ENCODE measurements around the gene GOLGA3.
"Not testable (repeated sequence)": the region's sequence is repeated elsewhere in the genome, so short reads cannot be mapped to it uniquely, and the experiment has no call there.

Gene GOLGA3

DNA sequence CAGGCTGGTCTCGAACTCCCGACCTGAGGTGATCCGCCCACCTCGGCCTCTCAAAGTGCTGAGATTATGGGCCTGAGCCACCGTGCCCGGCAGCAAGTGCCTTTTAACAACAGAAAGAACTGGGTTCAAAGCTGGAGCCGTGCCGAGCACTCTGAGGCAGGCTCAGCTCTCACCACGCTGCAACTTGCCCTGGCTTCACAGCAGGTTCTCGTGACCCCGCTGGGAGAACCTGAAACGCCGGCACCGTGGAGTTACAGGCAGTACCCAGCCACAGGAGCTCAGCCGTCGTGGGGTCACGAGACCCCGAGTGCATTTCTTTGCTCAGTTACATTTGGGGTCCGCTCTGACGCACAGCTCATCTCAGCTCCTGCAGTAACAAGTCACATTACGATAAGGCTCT lies 14.4 kb downstream of the GOLGA3 start:
- no peak for DNase-seq

DNA sequence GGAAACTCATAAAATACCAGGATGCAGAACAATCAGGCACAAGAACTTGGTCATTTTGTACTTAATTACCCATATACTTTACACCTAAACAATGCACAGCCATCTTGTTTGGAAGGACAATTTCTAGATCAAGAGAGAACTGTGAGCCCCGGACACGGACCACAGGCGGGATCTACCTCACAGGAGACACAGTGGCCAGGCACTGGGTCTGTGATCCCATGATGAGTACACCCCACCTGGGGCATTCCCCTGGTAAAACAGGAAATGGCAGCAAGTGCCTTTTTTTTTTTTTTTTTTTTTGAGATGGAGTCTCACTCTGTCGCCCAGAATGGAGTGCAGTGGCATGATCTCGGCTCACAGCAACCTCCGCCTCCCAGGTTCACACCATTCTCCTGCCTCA lies 15.2 kb downstream of the GOLGA3 start:
- no peak for DNase-seq

DNA sequence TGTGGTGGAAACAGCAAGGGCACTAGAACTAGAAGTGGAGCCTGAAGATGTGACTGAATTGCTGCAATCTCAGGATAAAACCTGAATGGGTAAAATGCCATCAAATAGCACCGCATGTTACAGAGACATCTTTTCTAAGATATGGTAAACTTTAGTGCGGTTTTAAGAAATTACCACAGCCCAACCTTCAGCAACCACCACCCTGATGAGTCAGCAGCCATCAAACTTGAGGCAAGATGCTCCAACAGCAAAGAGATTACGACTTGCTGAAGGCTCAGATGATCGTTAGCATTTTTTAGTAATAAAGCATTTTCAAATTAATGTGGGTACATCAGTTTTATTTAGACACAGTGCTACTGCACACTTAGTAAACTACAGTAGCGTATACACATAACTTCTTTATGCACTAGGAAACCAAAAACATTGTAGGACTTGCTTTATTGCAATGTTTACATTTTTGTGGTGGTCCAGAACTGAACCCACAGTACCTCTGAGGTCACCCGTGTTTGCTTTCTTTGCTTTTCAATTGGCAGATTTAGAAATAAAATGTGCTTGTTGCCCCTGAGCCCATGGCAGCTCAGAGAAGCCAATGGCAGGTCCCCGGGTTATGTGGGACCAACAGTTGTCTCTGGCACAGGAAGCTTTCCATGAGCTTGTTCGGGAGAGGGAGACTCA lies 15.9 kb downstream of the GOLGA3 start:
- no peak for DNase-seq

DNA sequence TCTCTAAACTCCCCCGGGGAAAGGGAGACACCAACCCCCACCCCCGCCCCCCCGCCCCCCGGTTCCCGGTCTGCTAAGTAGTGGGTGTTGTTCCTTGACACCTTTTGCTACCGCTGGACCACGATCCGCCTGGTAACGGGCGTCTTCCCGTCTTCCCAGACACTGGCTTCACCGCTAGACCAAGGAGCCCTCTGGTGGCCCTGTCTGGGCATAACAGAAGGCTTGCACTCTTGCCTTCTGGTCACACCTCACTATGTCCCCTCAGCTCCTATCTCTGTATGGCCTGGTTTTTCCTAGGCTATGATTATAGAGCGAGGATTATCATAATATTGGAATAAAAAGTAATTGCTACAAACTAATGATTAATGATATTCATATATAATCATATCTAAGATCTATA lies 19.3 kb downstream of the GOLGA3 start:
- DNase-seq, result not testable (repeated sequence)

DNA sequence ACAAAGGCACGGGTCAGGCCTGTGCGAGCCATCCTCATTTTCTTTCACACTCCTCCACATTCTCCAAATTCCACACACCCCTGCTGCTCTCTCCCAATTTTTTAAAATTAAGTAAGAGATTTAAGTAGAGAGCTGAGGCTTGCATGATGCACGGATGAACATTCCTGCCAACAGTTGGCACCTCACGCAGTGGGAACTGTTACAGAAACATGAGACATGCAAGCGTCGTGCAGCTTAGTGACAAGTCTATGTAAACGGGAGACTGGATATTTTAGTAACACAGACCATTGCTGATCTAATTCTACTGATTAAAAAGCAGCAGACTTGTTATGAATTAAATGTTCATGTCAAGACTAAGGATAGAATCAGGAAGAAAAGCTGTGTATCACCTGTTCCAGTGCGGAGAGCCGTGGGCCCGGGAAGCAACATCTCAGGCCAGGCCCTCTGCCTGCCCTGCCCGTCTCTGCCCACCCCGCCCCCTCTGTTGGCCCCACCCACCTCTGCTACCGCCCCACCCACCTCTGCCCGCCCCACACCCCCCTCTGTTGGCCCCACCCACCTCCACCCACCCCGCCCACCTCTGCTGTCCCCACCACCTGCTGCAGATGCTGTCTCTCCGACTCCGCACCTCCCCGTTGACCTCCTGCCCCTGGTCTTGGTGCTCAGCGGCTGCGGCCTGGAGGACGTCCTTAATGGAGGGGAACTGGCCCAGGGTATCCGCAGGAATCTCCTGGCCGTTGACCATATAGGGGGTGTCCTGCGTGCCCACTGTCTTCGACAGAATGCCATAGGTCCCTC lies 21.2 kb downstream of the GOLGA3 start:
- DNase-seq, result no peak

DNA sequence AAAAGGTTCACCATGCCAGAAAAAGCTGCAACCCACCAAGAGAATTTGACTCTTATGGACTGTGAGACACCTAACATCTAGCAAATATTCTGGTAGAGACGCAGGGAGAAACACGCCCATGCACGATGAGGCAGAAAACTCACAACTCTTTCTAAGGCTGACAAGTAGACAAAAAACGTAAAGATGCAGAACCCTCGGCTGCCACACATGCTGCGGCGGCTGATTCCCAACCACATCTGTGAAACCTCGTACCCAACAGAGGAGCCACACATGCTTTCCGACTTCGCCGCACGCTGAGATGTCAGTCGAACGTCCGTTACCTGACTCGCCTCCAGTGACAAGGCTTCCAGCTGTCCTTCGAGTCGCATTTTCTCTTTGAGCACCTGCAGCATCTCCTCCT lies 21.8 kb downstream of the GOLGA3 start:
- no peak for DNase-seq

DNA sequence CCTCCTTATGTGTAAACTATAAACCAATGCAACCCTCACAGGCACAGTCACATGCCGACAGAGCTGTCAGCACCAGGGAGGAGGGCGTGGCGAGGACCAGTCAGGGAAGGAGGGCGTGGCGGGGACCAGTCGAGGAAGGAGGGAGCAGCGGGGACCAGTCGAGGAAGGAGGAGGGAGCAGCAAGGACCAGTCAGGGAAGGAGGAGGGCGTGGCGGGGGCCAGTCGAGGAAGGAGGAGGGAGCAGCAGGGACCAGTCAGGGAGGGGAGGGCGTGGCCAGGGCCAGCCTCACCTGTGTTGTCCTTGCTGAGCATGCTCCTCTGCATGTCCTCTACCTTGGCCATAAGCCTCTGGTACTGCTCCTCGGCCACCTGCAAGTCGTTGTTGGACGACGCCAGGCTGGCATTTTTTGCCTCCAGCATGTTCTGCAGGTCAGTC lies 24.2 kb downstream of the GOLGA3 start:
- DNase-seq, result no peak

DNA sequence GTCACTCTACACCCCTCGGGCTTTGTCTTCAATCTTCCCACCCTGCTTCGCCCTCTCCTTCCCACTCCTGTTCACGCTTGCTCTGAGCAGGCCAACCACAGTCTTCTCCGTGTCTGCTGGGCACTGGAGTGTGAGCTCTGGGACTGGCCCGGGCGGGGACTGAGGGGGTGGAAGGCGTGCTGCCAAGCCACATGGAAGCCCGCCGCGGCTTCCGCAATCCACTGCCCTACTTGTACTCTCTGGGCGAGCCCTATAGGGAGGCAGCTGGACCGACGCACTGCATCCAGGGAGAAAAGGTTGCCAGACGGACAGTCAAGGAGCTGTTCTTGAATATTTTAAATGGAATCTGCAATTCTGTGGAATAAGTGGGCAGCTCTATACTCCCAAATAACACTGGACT lies 24.8 kb downstream of the GOLGA3 start:
- DNase-seq, result no peak

DNA sequence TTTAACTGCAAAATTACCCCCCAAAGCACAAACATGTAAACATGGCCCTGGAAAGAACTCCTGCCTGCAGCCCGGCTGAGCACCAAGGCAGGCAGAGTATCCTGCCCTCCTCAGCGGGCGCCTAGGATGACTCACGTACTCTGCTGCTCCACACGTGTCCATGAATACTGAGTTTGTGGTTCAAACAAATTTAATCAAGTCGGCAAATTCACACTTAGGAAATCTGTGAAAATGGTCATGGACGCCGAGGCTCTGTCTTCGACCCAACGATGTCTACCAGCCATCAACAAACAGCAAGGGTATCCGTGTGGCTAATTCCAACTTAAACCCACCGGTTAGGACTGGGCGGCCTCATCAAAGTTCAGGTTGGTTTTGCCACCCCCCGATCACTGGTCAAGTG lies 25.5 kb downstream of the GOLGA3 start:
- no peak for DNase-seq

DNA sequence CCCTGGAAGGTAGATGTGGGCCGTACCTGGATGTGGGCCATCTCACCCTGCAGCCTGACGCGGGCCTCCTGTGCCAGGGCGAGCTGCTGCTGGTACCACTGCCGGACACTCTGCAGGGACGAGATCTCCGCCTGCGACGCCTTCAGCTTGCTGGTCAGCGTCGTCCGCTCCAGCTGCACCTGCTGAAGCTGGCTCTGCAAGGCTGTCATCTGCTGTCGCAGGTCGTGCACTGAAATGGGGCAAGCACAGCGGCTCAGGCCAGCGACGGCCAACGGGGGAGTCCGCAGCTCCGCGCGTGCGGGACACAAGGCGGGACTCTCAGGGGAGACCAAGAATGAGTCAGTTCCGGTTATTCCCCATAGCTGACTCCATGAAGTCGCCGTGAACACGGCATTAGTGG lies 26.9 kb downstream of the GOLGA3 start:
- DNase-seq, result no peak

DNA sequence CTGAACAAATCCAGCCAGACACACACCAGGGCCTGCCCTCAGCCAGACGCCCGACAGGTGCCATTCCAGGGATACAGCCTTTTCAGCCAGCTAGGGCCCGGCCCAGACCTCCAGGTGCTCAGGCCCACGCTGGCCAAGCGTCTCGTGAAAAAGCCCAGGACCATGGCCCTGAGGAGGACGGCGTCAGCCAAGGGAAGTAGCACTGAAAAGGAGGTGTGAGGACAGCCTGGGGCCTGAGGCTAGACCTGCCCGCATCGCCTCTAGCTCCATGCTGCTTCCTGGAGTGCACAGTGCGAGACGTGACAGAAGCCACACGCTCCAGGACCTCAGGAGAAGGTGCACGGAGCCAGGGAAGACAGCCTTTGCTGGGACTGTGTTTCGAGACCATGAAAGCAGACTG lies 29.8 kb downstream of the GOLGA3 start:
- no peak for DNase-seq

DNA sequence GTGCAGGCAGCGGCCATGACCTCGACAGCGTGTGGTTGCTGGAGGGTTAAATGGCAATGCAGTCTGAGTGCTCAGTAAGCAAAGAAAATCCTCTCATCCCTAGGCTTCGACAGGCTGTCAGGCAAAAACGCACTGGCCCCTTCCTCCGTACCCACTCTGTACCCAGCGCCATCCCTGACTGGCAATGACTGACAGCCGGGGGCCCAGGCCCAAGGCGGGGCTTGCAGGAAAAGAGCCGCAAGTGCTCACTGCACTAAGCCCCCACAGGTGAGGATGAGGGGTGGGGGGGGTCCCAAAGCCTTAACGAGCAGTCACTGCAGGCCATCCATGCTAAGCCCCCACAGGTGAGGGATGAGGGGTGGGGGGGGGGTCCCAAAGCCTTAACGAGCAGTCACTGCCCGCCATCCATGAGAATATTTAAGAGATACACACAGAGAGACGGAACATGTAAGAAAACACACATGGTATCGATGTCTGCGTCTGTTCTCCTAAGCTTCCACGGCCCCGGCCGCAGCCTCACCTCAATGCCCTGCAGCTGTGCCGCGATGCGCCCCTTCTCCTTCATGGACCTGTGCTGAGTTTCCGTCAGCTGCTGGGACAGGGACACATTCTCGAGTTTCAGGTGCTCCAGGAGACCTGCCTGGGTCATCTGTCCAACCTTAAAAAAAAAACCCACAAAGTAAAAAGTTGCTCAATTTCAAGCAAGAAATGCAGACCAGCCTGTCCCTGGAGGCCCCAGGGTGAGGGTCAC lies 30.7 kb downstream of the GOLGA3 start:
- DNase-seq, result no peak

DNA sequence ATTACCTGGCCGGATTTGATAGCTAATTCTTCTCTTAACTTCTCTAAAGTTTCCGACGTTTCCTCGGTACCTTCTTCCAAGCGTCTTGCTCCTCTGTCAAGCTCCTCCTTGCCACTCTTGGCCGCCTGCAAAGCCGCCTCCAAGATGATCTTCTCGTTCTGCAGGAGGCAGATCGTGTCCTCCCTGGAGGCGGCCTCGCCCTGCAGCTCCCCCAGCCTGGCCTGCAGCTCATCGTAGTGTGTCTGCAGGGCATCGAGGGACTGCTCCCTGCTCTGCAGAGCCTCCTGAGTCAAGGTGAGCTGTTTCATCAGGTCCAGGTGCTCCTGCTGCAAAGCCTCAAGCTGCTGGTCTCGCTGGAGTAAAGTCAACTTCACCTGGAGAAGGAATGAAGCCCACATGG lies 32.8 kb downstream of the GOLGA3 start:
- no peak for DNase-seq

DNA sequence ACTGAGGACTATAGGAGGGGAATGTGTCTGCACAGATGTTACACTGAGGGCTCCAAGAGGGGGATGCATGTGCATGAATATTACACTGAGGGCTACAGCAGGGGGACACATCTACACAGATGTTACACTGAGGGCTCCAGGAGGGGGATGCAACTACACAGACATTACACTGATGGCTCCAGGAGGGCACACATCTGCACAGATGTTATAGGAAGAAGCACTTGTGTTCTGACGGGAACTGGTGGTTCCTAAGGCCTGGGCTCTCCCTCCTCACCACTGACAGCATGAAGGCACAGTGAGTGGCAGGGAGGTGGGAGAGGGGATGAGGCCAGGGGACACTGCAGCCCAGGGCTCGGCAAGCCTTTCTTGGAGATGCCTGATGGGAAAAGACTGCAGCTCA lies 36.7 kb downstream of the GOLGA3 start:
- DNase-seq, result not testable (repeated sequence)

DNA sequence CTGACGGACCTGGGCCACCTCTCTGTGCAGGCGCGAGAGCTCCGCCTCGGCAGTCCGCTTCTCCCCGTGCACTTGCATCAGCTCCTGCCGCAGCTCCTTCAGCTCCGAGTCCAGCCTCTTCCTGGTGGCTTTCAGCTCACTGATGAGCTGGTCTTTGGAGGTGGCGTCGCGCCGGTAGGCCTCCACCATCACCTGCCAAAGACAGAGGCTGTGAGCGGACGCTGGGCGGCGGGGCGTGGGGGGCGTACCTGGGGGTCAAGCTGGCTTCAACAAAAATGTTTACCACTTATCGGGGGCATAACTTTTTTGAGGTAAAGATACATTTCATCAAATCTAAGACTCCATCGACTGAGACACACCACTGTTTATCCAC lies 39.6 kb downstream of the GOLGA3 start:
- no peak for DNase-seq

DNA sequence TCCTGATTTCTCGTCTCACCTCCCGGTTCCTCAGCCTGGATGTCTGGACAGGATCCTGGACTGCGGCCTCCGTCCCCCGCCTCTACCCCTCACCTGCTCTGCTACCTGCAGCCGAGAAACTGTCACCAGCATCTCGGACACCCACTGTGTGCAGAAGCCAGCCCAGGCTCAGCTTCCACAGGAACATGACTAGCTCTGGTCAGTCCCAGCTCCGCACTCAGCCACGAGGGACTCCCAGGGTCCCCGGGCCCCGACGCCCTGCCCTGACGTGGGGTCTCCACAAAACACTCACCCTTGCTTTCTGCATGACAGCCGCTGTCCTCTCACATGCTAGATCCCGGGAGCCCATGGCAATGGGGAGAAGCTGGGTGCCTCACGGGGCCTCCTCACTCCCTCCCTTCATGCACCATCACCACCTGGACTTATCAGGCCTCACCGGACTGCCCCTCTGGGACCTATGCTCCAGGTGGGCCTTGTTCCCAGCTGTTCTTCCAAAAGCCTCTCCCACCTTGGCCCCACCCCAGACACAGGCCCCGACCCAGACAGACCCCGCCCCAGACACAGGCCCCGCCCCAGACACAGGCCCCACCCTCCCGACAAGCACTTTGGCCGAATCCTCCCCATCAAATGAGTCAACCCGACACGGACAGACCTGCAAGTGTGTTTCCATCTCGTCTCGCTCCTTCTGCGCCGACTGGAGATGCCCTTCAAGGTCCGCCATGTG lies 40.1 kb downstream of the GOLGA3 start:
- DNase-seq, result no peak

DNA sequence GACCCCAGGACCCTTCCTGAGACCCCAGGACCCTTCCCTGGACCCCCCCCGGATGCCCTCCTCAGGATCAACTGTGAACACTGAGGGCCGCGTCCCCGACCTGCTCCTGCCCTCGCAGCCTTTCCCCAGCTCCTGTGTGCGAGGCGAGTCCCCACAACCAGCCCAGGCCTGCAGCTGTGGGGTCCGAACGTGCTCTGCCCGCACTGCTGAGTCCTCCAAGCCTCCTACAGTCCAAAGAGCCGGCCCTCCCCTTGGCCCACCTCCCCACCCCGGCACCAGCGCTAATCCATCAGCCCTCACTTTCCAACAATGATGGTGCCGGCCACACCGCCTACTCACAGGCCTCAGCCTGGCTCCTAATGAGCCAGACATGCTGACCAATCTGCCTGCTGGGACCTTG lies 40.8 kb downstream of the GOLGA3 start:
- no peak for DNase-seq

DNA sequence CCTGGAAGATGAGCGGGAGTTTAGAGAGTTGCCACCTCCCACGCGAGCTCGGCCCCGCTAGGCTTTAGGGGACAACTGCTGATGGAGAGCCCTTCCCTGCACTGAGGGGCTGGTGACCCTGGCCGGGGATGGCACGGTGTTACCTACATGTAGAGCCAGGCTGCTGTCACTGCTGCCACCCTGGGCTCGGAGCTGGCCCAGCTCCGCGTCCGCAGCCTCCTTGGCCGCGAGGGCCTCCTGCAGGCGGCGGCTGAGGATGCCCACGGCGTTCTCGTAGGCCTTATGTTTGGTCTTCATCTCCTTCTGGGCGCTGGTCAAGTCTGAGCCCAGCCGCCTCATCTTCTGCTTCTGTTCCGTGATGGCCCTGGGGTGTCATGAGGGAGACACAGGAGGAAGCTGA lies 42.5 kb downstream of the GOLGA3 start:
- DNase-seq, result no peak

DNA sequence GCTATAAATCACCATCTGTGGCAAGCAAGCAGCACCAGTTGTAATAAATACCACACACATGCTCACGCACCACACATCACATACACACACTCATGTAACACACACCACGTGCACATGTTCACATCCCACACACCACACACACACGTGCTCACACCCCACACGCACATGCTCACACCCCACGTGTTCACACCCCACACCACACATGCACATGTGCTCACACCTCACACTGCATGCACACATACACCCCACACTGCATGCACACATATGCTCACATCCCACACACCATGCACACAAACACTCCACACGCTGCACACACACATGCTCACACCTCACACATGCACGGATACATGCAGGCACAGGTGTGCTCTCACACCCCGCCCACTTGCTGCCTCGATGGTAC lies 44.1 kb downstream of the GOLGA3 start:
- no peak for DNase-seq

DNA sequence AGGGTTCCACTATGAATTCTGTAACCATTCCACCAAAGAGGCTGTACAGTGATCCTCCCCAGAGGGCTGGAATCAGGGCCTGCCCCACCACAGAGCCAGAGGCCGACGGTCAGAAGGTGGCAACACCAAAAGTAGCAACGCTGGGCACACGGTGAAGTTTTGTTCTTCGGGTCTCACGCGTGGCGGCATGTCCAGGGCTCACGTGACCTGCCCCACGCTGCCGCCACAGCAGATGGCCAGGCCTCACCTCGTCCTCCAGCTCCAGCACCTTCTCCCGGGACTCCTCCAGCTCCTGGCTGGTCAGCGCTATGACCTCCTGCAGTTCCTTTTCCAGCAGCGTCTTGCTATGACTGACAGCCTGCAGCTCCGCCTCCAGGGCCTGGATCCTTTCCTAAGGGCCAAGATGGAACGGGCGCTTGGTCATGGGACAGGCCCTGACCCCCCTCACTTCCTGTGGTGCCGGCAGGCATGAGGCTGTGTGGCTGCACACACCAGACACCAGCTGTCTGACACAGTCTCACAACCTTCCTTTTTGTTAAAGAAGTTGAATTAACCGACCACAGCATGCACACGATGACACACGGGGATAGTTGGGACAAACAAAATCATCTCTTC lies 44.6 kb downstream of the GOLGA3 start:
- no peak for DNase-seq

DNA sequence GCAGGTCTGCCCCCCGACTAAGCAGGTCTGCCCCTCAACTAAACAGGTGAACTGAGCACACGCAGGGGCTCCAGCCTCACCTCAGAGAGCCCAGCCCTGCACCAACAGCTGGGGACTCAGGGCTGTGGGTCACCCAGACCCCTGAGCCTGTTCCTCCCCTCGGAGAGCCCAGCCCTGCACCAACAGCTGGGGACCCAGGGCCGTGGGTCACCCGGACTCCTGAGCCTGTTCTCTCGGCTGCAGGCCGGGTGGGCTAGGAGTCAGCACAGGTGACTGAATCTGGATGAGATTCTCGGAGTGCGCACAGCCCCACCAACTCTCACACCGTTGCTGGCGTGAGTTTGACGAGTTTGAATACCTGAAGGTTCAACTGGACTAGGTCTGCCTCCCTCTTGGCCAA lies 46.7 kb downstream of the GOLGA3 start:
- DNase-seq, result no peak

DNA sequence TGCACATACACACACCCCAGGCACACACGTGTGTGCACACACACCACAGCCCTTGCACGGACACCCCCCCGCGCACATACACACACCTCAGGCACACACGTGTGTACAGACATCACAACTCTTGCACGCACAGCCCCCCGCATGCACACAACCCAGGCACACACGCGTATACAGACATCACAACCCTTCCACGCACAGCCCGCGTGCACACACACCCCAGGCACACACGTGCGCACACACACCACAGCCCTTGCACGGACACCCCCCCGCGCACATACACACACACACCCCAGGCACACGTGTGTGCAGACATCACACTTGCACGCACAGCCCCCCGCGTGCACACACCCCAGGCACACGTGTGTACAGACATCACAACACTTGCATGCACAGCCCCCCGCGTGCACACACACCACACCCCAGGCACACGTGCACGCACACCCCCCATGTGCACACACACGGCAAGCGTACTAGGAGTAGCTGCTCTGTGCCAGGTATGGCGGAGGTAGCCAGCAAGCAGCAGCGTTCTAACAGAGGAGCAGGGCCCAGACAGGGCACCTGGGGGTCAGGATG lies 48.8 kb downstream of the GOLGA3 start:
- no peak for DNase-seq

DNA sequence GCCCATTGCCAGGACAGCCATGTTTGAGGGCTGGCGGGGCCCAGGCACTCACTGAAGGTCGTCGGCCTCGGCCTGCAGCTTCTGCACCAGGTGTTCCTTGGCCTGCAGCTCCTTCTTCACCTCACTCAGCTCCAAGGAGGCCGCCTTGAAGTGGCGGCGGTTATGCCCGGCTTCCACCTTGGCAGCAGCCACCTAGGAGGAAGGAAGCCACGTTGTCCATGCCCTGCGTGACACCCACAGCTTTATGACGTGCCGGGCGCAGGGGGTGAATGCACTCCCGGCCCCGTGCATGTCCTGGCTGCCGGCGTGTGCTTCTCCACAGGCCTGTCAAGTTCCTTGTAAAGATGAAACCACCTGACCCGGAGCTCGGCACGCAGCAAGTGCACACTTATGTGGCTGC lies 51.1 kb downstream of the GOLGA3 start:
- DNase-seq, result no peak
